Rectal smooth muscle tissue (tissue), 1 donor: ENCODE data around the gene ZNF804A.

Source experiments
- H3K27ac ChIP-seq: one replicate; pipeline ENCODE4 v1.7.0; 2013; ENCODE audit warnings: low read depth, low read length, inconsistent platforms
- H3K27me3 ChIP-seq: one replicate; pipeline ENCODE4 v1.7.0; 2013; ENCODE audit warnings: low read length; ENCODE audit not compliant: control insufficient read depth, insufficient read depth
- H3K36me3 ChIP-seq: one replicate; pipeline ENCODE4 v1.7.0; 2013; ENCODE audit warnings: low read length; ENCODE audit not compliant: control insufficient read depth, insufficient read depth
- H3K4me1 ChIP-seq: one replicate; pipeline ENCODE4 v1.7.0; 2013; ENCODE audit warnings: low read length; ENCODE audit not compliant: control insufficient read depth, insufficient read depth
- H3K4me3 ChIP-seq: one replicate; pipeline ENCODE4 v1.7.0; 2013; ENCODE audit warnings: low read length
- H3K9ac ChIP-seq: one replicate; pipeline ENCODE4 v1.7.0; 2013; ENCODE audit warnings: low read length

The ZNF804A gene

DNA sequence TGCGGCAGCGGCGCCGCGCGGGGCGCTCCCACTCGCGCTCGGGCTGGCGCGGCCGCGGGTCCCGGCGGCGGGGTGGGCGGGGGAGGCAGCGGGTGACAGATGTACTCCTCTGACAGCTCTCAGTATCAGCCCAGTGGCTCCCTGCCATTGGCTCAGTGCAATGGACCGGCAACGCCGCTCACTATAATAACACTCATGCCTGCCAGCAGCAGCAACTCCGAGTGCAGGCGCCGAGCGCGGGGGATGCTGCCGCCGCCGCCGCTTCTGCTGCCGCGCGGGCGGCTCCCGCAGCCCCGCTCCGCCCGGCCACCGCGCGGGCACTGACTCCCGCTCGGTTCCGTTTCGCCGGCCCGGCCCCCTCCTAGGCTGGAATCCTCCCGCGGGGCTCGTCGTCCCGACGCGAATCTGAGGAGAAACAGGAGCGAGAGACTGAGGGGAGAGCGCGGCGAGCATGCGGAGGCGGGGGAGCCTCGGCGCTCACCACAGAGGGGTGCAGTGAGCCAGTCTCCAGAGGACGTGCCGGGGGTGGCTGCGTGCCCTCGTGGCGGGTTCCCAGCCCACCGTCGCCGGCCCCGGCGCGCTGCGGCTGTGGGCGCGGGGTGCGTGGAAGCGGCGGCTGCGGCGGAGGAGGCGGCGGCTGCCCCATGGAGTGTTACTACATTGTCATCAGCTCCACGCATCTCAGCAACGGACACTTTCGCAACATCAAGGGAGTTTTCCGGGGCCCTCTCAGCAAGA is at the start of gene ZNF804A:
ZNF804A (plus strand) TSS at position 214 of the 738 bp plus-strand sequence; CDS start at position 645, 431 bp downstream.
- no peak within 1 kb of the TSS for H3K9ac ChIP-seq
- no peak within 1 kb of the TSS for H3K27ac ChIP-seq

DNA sequence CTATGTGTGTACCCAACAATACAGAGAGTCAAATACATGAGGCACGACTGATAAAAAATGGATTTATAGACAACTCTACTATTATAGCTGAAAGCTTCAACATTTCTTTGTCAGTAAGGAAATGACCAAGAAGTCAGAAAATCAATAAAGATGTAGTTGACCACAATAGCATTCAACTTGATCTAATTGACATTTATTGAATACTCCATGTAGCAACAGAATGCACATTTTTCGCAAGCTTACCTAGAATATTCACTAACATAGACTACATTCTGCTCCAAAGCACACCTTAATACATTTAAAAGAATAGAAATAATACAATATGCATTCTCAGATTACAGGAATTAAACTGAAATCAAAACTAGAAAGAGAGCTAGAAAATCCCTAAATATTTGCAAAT is 49.2 kb upstream of the ZNF804A start:
- no peaks in the 10 kb centered on the region for H3K27me3 ChIP-seq
- no peak overlapping the region for H3K4me3 ChIP-seq
- H3K4me1 ChIP-seq: no peaks in the 10 kb centered on the region
- no peaks in the 10 kb centered on the region for H3K36me3 ChIP-seq
- no peak overlapping the region for H3K9ac ChIP-seq
- no peak overlapping the region for H3K27ac ChIP-seq

More for the DNA sequence above, at the start of gene ZNF804A:
- Histone ChIP-seq H3K36me3 (no peaks in the 10 kb centered on the region), H3K27me3 (no peaks in the 10 kb centered on the region), H3K4me1 (peaks cover 3% of the 10 kb centered on the region), H3K4me3 (peak within 1 kb of the TSS; percentile 35)

DNA sequence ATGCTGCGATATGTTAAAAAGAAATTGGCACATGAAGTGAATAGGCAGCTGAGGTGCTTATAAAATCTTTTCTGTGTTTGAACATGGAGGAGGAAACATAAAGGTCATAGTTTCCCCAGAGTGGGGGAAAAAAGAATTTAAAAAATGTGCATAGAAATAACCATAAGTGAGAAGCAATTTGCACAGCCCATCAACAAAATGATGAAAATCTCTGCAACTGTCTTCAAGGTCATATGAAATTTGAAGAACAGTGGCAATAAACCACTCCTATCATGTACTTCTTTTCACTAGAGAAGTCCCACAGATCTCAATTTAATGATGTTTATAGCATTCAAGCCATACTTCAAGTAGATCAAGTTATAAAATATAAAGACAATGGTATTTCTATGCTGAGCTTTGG is 46.7 kb upstream of the ZNF804A start:
- no peak overlapping the region for H3K27ac ChIP-seq
- H3K36me3 ChIP-seq: no peaks in the 10 kb centered on the region
- no peak overlapping the region for H3K4me3 ChIP-seq
- H3K4me1 ChIP-seq: no peaks in the 10 kb centered on the region
- no peaks in the 10 kb centered on the region for H3K27me3 ChIP-seq
- H3K9ac ChIP-seq: no peak overlapping the region

- H3K4me1 ChIP-seq: no peaks in the 10 kb centered on the region
- H3K27me3 ChIP-seq: no peaks in the 10 kb centered on the region
- no peak overlapping the region for H3K9ac ChIP-seq
- H3K27ac ChIP-seq: no peak overlapping the region
- no peak overlapping the region for H3K4me3 ChIP-seq
- no peaks in the 10 kb centered on the region for H3K36me3 ChIP-seq
Measured at GRCh38 chr2:184554736-184555135, 43.6 kb upstream of the ZNF804A start.

DNA sequence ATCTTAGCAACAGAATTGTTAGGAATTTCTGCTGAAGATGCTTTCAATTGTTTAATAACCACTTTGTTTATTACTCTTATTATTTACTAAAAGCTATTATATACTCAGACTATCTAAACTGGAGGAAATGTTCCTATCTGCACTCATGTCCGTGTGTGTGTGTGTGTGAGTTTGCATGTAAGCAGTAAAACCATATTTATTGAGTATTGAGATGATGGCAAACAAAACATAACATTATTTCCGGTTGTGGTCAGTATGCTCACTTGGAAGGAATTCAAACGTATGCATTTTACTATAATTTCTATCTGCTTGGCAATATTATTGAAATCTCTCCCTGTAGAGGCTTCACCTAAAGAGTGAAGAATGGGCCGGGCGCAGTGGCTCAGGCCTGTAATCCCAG is 43.0 kb upstream of the ZNF804A start:
- Histone ChIP-seq H3K9ac (no peak overlapping the region), H3K27me3 (no peaks in the 10 kb centered on the region), H3K4me3 (no peak overlapping the region)

GRCh38 chr2:184556639-184557038 is 41.7 kb upstream of the ZNF804A start:
- no peak overlapping the region for H3K9ac ChIP-seq
- no peaks in the 10 kb centered on the region for H3K27me3 ChIP-seq
- no peak overlapping the region for H3K27ac ChIP-seq
- no peaks in the 10 kb centered on the region for H3K4me1 ChIP-seq
- no peak overlapping the region for H3K4me3 ChIP-seq
- no peaks in the 10 kb centered on the region for H3K36me3 ChIP-seq

More for the DNA sequence above, 43.0 kb upstream of the ZNF804A start:
- Histone ChIP-seq H3K36me3 (no peaks in the 10 kb centered on the region), H3K4me1 (no peaks in the 10 kb centered on the region), H3K27ac (no peak overlapping the region)

DNA sequence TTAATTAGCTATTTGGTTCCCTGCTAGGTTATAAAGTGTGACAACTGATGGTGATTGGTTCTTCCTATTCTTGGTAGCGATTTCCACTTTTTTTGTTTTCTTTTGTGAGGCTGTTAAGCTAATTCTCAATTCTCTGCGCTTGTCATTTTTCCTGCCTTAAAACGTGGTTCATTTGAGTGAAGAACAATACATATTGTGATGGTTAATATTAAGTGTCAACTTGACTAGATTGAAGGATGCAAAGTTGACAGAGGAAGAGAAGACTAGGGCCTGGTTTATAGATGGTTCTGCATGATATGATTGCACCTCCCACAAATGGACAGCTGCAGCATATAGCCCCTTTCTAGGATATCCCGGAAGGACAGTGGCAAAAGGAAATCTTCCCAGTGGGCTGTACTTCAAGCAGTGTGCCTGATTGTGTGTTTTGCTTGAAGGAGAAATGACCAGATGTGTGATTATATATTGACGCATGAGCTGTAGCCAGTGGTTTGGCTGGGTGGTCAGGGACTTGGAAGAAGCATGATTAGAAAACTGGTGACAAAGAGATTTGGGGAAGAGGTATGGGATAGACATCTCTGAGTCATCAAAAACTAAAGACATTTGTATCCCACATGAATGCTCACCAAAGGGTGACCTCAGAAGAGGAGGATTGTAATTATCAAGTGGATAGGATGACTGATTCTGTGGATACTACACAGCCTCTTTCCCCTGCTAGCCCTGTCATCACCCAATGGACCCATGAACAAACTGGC is 39.4 kb upstream of the ZNF804A start:
- H3K27ac ChIP-seq: no peak overlapping the region
- H3K27me3 ChIP-seq: no peaks in the 10 kb centered on the region
- no peaks in the 10 kb centered on the region for H3K36me3 ChIP-seq
- no peak overlapping the region for H3K9ac ChIP-seq
- no peak overlapping the region for H3K4me3 ChIP-seq
- no peaks in the 10 kb centered on the region for H3K4me1 ChIP-seq

- Histone ChIP-seq H3K4me1 (no peaks in the 10 kb centered on the region), H3K36me3 (no peaks in the 10 kb centered on the region), H3K27ac (no peak overlapping the region), H3K27me3 (no peaks in the 10 kb centered on the region), H3K9ac (no peak overlapping the region), H3K4me3 (no peak overlapping the region)
Measured at GRCh38 chr2:184560603-184561002, 37.7 kb upstream of the ZNF804A start.

GRCh38 chr2:184562532-184562931 is 35.8 kb upstream of the ZNF804A start:
- no peaks in the 10 kb centered on the region for H3K27me3 ChIP-seq
- no peak overlapping the region for H3K9ac ChIP-seq
- H3K4me1 ChIP-seq: no peaks in the 10 kb centered on the region
- no peaks in the 10 kb centered on the region for H3K36me3 ChIP-seq
- H3K4me3 ChIP-seq: no peak overlapping the region
- no peak overlapping the region for H3K27ac ChIP-seq

DNA sequence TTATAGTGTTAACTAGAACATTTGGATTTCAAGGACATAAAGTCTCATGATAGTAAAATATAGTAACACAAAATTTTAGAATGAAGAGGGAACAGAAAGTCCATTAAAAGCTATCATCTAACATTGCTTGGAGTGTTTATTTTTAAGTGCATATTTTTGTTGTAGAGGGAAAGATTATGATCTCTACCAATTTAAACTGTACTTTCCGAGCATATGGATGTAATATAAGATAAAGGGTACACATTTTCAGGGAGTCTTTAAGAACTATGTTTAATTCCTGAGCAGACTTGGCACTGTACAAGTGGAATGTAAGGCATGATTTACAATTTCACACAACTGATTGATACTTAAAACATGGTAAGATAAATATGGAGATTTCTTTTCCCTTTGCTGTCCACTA is 34.2 kb upstream of the ZNF804A start:
- Histone ChIP-seq H3K4me1 (no peaks in the 10 kb centered on the region), H3K36me3 (no peaks in the 10 kb centered on the region), H3K27ac (no peak overlapping the region), H3K4me3 (no peak overlapping the region), H3K27me3 (no peaks in the 10 kb centered on the region), H3K9ac (no peak overlapping the region)

DNA sequence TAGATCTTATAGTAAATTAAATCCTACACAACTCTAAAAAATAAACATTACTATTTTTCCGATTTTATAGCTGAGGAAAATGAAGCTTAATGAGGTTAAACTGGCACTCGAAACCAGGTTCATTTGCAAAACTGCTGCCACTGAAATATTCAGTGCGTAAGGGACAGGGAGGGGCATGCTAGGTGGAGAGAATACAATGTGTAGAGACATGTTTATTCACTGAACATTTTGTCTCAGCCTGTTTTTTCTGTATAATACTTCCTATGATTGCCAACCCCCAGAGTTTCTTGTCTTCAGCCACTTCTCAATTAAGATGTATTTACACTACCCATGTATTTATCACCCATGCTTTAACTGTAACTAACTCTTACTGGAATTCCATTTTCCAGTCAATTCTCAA is 31.6 kb upstream of the ZNF804A start:
- H3K4me3 ChIP-seq: no peak overlapping the region
- H3K27me3 ChIP-seq: no peaks in the 10 kb centered on the region
- no peaks in the 10 kb centered on the region for H3K36me3 ChIP-seq
- H3K9ac ChIP-seq: no peak overlapping the region
- H3K4me1 ChIP-seq: no peaks in the 10 kb centered on the region
- no peak overlapping the region for H3K27ac ChIP-seq

GRCh38 chr2:184577056-184577455 is 21.3 kb upstream of the ZNF804A start:
- Histone ChIP-seq H3K27me3 (no peaks in the 10 kb centered on the region), H3K4me1 (no peaks in the 10 kb centered on the region), H3K4me3 (no peak overlapping the region), H3K9ac (no peak overlapping the region), H3K27ac (no peak overlapping the region), H3K36me3 (no peaks in the 10 kb centered on the region)

GRCh38 chr2:184577743-184578142 is 20.6 kb upstream of the ZNF804A start:
- H3K27ac ChIP-seq: no peak overlapping the region
- H3K4me1 ChIP-seq: no peaks in the 10 kb centered on the region
- H3K9ac ChIP-seq: no peak overlapping the region
- no peaks in the 10 kb centered on the region for H3K36me3 ChIP-seq
- H3K27me3 ChIP-seq: no peaks in the 10 kb centered on the region
- no peak overlapping the region for H3K4me3 ChIP-seq
